Stimulated activated CD8-positive, alpha-beta memory T cell treated with anti-CD3 and anti-CD28 coated beads, Interleukin-7, amount 100 ng/mL, for 24 hours (primary cell): ENCODE results near the gene FOXP1.

Source experiments
- DNase-seq: peaks from one replicate; pipeline ENCODE4 v3.0.0-alpha.2; 2020; ENCODE audit warnings: low read depth

FOXP1 gene

DNA sequence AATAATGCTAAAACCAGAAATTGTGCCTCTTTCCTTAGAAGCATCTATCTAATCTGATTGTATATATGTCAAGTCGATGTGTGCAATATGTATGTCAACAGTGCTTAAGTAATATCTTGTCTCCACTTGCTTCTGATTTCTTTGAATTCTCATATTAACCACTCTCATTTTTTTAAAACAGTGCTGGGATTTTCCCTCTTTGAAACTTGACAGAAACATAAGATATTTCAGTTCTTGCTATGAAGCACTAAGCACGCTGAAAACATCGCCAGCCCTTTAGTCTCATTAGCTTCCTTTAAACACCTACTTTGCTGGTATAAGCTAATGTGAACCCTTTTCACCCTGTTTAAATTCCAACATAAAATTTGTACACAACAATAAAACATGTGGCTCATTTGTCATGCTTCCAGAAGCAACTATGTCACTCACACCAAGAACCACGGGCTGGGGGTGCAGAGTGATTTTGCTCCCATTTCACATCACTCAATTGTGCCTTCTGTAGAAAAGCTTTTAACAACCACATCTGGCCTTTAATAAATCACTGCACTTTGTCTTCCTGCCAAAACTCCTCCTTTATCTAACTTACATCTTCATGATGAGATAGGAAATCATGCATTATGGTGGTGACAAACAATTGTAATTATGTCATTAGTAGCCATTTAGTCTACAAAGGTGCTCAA is 185.2 kb downstream of the FOXP1 start:
- DNase-seq = no peak

DNA sequence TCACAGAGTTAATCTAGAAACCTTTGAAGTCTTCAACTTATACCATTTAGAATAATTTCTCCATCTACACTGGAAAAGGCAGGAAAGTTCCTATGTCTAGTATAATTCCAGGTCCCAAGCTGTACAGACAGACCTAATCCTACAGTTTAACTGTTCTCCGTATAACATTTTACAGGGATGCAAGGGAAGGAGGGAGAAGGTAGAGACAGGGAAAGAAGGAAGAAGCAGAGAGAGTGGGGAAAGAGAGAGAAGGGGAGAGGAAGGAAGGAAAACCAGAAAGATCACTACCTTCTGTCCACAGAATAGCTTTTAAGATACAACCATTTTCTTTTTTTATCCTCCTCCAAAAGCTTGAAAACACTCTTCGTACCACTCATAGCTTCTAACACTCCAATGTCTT is 185.8 kb downstream of the FOXP1 start:
- no peak for DNase-seq

DNA sequence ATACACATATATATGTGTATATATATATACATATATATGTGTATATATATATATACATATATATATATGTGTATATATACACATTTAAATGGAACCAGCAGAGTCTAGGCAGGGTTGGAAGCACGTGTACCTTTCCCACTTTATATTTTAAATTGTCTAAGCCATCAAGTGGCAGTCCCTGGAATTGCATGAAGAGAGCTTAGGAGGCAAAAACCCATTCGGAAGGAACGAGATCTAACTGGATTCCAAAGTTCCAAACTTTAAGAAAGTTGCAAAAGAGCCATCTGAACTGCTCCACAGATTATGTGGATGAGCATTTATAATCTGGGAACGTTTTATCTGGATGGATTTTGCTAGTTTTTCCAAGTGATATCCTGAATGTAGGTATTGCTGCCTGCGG is 186.5 kb downstream of the FOXP1 start:
- no peak for DNase-seq

DNA sequence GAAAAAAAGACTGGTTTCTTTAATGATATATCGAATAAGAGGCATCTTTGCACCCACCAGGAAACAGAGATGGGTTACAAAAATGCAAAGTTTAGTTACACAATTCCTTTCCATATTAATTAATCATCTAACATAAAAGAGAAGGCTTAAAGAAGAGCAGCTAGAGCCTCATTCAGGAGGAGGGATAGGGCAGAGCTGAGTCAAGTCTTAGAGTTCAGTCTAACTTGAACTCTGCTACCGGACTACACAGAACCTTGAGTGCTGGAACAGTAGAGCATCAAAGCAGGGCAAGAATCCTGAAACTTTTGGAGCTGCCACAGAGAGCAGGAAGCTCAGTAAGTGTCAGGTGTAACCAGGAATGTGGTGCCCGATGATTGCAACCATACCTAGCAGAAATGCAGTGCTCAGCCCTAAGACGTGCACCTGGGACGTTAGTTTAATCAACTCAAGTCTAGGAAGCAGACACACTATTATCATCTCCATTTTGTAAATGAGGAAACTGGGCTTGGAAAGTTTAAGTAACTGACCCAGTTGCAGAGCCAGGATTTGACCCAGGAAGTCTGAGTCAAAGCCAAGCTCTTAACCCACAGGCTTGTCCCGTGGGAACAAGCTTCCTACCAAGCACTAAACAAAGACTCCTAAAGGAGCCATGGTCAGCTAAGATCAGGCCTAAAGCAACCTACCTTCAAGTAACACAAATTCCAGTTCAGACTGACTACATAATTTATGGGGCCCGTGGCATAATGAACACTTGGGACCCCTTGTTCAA is 187.4 kb downstream of the FOXP1 start:
- DNase-seq = no peak

DNA sequence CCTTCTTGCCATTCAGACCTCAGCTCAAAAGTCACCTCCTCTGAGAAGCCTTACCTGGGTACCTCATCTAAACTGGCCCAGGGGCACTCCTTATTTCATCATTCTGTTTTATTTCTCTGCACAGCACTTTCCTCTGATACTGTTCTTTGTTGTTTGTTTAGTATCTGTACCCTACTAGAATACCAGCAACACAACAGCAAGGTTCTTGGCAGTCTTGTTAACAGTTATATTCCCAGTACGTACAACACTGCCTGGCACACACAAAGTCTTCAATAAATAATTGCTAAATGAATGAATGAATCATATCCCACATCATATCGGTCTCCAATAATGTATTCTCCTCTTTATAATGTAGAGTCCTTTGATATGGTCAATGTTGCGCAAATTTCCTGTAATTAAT is 188.1 kb downstream of the FOXP1 start:
- no peak for DNase-seq

DNA sequence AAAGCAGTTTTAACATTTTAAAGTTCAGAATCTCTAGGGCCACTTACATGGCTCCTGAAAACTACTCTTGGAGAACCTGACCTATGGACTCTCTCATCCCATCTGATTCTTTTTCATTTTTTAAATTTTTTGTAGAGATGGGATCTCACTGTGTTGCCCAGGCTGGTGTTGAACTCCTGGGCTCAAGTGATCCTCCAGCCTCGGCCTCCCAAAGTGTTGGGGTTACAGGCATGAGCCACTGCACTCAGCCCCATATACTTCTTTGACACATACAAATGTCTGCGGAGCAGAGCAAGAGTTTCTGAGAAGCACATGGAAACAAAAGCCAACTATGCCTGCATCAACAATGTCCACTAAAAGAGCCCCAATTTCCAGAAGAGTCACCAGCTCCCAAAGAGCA is 189.8 kb downstream of the FOXP1 start:
- DNase-seq = no peak

DNA sequence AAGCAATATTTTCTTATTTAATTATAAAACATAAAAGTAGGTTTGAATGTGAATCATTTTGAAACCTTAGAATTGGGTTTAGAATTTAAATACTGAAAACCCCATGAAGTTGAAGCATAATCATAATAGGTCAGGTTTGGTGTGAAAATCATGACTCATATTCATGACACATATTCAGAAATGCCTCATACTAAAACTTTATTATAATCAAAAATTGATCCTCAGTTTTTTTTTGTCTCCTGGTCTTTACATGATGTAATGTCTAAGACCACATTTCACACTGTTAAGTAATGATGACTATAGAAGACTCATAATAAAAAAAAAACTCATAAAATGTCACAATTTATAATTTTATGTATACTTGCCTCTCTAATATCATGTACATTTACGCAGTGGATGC is 190.4 kb downstream of the FOXP1 start:
- DNase-seq = no peak

DNA sequence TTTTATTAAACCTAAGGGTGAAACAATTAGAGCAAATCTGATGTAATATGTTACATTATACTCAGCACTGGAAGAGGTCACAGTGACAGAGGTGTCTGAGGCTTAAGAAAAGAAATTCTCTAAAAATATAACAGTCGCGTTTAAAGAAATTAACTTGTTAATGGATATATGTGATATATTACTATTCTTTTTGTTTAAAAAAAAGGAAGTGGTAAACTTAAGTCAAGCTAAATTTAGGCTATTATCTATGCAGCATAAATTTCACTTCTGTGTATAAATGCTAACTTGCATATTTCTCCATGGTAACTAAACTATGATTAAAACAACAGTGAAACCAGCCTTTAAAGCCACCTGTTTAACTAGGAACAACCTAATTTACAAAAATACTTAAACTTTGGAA is 191.3 kb downstream of the FOXP1 start:
- no peak for DNase-seq

DNA sequence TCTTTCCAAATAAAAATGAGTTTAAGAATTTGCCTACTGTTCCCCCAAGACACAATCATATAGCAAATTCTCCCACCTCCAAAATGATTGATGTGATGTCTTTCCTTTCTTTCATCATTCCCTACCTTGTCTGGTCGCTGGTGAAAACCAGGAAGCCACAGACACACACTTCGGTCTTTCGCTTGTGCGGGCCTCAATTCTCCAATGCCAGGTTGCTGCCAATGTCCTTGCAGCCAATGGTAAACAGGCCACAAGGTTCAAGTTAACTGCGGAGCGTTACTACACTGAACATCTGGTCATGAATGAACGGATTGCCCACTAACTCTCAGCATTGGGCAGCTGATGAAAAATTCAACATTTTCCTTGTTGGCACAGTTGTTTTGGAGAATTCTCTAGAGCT is 192.2 kb downstream of the FOXP1 start:
- no peak for DNase-seq

DNA sequence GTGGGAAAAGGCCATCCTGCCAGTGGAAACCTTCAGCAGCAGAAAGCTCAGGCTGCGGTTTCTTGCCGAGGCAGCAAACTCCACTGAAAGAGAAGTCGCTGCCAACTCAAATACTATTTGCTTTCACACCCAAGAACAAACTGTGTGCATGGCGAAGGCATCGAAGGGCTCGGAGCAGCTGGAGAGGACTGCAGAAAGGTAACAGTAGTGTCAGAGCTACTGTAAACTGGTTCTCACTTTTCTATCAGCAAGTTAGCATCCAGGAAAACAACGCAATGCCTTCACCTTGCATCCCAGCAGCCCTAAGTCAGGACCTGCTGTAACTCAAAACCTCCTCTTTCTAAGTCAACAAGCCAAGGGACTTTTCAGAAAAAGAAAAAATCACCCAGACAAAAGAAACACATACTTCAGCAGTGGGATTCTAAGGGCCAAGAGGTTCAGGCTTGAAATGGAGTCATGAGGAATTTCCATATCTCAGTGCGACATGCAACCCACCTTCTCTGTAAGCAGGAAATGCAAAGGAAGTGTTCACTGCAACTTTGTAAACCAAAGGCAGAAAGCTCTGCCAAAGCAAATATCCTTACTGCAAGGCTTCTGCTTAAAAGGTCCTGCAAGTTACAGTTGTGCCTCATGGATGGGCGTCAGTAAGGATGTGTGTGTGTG is 193.5 kb downstream of the FOXP1 start:
- no peak for DNase-seq

DNA sequence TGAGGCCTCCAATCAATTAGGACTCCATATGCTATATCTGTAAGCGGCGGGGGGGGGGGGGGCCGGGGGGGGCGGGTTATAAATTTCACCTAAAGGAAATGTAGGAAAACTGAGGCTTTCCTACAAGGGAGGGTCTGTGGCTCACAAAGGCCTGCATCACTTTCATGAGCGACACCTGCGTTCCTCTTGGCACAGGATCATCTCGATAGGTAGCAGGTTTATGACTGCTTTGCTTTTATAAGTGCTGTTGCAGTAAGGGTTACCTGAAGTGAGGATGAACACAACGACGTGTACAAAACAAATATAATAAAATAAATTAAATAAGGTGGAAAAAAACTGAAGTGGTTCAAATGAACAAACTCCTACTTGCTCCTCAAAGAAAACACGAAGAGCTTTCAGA is 194.3 kb downstream of the FOXP1 start:
- no peak for DNase-seq

DNA sequence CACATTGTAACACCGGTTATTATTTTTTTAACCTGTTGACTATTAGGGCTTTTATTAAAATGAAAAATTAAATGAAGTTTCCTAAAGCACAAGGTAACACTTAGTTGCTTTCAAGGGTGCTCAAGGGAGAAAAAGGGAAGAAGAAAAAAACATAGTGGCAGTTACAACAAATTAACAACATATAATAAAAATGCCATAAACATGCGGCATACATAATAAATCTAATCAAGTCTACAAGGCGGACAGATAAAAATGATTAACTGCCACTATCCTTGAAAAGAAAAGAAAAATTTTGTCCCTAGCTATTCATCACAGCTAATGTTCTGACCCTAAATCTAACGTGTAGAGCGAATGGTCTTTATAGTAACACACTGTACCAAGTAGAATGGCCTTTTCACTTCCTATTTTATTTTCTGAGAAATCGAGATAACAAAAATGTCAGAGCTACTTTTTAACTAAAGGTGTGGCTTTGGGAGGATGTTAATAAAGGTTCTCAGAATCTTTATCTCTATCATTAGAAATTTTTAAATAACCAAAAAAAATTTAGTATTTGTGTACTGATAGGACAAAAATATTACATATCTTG is 194.9 kb downstream of the FOXP1 start:
- DNase-seq = no peak

DNA sequence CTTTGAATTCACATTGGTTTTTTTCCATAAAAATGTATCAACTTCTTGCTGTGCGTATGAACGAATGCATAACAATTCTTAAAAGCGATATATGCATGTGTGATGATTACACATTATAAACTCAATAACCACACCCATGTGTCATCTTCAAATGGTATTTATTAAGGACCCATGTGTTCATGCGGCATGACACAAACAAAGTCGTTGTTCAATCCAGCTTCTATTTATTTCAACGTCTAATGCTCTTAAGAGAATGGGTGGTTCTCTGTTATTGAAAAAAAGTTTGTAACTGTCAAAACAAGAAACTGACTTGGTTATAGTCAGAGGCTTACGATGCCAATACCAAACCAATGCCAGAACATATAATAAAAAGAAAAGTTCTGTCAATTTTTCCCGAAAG is 195.9 kb downstream of the FOXP1 start:
- DNase-seq = no peak

DNA sequence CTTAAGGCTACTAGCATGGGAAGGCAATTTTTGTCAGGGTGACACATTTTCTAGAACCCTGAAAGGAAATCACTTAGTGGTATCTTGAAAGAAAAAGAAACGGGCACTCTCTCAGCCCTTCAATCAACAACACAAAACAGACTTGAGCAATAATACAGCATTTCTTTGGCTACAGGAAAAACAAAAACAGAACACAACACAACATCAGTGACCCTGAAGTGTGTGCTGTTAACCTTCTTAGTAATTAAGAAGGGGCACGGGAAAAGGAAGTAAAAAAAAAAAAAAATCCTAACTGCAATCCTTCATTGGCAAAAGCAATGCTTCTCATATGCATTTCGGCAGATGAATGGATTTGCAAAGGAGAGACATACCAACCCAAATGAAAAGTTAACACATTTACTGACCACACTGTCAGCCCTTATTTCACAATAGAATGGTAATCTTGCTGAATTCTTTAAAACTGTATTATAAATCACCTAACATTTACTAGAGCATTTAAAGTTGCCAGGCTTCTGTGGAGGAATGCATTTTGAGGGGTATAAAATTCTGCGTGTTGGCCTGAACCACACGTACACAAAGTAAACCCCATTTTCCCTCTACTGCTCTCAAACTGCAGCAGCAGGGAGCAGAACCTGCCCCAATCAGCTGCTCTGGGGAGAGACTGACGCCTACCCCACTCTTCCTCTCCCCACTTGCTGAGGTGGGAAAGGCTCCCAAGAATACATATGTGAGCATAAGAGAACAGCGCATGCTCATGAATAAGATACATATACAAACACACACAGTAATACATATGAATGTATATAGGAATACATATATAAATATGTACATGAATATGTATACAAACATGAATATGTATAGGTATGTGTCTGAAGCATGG is 198.5 kb downstream of the FOXP1 start:
- no peak for DNase-seq

DNA sequence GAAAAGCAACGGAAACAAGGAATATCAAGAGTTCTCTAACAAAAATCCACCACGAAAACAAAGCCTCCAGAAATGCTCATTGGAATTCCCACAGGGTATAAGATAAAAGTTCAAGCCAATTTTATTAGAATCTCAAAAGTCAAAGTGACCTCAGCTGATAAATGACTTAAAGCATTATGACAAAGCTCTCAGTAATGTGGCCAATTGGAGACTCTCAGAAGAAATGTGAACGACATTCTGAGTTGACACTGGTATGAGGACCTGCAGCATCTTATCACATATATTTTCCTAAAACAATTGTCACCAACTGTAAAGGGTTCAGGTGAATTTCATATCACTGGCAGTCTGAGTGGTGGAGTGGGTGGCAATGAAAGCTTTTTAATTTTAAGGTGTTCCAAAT is 199.1 kb downstream of the FOXP1 start:
- no peak for DNase-seq

DNA sequence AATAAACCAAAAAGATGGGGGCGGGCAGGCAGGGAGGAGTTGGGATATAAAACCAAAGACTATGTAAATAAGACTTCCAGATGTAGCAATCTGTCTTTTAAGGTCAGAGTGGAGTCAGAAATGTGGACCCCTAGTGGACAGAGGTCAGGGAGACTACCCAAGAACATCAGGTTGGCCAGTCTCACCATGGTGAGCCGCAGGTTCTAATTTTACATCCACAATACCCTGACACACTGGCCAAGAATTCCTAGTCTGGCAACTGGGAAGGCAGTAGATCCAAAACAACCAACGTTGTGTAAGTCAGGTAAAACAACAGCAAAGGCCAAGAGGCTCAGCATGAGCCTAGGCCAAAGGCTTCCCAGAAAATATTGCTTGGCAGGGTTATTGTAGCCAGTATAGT is 203.4 kb downstream of the FOXP1 start:
- no peak for DNase-seq

DNA sequence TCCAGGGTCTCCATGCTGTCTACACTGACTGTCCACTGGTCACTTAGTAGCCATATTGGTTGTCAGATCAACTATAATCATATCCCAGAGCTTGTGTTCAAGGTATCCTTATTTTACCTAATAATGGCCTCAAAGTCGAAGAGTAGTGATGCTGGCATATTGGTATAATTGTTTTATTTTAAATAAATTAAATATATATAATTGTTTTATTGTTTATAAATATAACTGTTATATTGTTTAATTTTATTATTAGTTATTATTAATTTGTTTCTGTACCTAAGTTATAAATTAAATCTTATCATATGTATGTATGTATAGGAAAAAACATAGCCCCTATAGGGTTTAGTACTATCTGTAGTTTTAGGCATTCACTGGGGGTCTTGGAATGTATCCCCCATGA is 205.0 kb downstream of the FOXP1 start:
- DNase-seq = no peak

DNA sequence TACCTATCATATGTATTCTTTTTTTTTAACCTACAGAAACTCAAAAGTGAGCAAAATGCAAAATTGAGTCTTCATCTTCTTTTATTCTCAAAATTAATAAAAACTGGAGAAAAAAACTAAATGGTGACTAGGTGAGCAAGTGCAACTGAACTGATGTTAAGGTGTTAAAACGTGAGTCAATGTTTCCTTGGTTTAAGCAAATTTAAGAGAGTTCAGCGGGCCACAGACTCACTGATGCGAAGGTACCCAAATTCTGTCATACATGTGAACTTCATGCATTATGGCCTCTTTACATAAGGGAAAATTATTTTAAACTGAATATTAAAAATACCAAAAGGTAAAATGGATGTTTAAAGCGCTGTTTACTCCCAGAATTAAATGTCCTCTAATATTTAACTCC is 206.6 kb downstream of the FOXP1 start:
- no peak for DNase-seq

DNA sequence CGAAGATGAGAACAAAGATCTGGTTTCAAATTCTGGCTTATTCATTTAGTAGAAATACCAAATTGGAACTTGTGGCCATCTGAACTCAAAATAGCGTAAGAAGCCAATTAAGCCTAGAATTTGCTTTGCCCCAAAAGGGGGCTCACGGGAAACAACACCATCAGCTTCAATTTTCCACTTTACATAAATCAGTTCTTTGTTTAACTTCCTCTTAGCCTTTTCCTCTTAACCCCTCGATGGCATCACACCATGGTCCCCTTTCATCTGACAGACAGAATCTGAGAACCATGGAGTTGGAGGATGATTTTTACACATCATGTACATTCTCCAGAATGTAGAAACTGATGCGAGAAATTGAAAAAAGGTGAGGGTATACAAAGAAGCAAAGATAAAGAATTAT is 207.0 kb downstream of the FOXP1 start:
- DNase-seq = no peak

DNA sequence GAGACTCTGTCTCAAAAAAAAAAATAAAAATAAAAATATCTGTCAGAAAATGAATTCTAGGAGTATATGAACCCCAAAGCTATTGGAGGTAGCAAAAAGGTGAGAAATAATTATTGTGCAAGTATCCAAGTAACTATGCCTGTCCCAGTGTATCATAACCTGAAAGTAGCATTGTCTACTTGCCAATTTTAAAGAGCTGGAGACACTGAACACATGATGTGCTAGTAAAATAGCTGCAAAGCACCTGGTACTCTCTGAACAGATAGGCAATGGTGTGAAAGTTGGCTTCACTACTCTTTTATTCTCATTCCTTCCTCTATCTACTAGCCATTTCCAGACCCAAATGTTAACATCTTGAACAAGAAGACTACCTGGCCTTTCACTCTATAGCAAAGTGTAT is 208.9 kb downstream of the FOXP1 start:
- no peak for DNase-seq

DNA sequence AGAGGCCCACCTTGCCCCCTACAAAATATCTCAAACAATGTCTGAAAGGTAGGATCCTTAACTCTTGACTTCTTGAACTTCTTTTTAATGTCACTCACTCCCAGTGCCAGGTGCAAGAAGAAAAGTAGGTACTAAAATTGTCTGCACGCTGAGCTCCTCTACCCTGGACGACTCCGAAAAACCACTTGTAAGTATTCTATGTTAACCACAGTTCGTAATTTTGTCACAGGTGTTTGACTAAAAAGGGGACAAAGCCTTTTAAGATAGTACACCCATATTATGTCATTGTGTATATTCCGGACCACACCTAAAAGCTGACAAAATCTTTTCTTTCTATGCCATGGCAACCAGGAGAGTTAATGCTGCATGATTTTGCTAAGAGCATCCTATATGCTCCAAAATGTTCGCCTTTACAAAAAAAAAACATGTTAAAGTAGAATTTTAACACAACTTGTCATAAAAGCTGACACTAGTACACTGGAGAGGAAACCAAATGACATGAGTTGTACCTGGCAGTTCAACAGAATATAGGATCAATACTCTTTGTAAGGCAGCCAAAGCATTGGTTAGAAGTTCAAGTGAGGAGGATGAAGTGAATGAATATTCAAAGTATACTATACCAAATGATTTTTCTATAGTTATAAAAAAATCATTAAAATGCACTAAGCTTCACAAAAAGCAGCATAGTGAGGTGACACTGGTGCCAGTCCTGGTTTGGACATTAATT is 210.5 kb downstream of the FOXP1 start:
- no peak for DNase-seq
